SU-DHL-6 (cell line): ENCODE results near the gene ZBP1.

Source experiments
- H2AFZ ChIP-seq: fragments of 200-600 bp; sonication (generic); 2 replicates; pipeline ENCODE4 v1.6.1; 2014; ENCODE audit warnings: low read depth, mild to moderate bottlenecking, moderate library complexity, mixed read lengths, antibody characterized with exemption, low read length; ENCODE audit not compliant: severe bottlenecking
- H3F3A ChIP-seq: fragments of 200-600 bp; shearing (Covaris generic); 2 replicates; pipeline ENCODE4 v1.6.0; 2016; ENCODE audit warnings: antibody characterized with exemption, mild to moderate bottlenecking; ENCODE audit not compliant: insufficient read depth
- H3K27ac ChIP-seq: fragments of 200-600 bp; sonication (generic); 2 replicates; pipeline ENCODE4 v1.5.1; 2016; ENCODE audit warnings: low read depth, mild to moderate bottlenecking, low read length, moderate library complexity, mixed read lengths
- H3K27me3 ChIP-seq: fragments of 200-600 bp; sonication (generic), shearing (Covaris generic); 2 replicates; pipeline ENCODE4 v1.6.0; 2014; ENCODE audit warnings: mild to moderate bottlenecking, low read length
- H3K36me3 ChIP-seq: fragments of 200-600 bp; sonication (generic); 2 replicates; pipeline ENCODE4 v1.6.1; 2014; ENCODE audit warnings: mild to moderate bottlenecking, low read length, mixed read lengths
- H3K4me2 ChIP-seq: fragments of 300-600, 200-600 bp; shearing (Covaris generic), sonication (generic); 2 replicates; pipeline ENCODE4 v1.6.0; 2014; ENCODE audit warnings: low read length, low read depth, mild to moderate bottlenecking; ENCODE audit not compliant: poor library complexity, severe bottlenecking
- H3K4me3 ChIP-seq: fragments of 200-600 bp; sonication (generic); 2 replicates; pipeline ENCODE4 v1.5.1; 2014; ENCODE audit warnings: antibody characterized with exemption, low read length, mild to moderate bottlenecking, mixed read lengths; ENCODE audit not compliant: insufficient read depth, poor library complexity, severe bottlenecking
- H3K79me2 ChIP-seq: fragments of 200-600 bp; sonication (generic); 2 replicates; pipeline ENCODE4 v1.6.1; 2014; ENCODE audit warnings: mild to moderate bottlenecking, low read length, moderate library complexity; ENCODE audit not compliant: insufficient read depth
- H3K9ac ChIP-seq: fragments of 200-600 bp; sonication (generic); 2 replicates; pipeline ENCODE4 v1.7.0; 2014; ENCODE audit warnings: mild to moderate bottlenecking, low read length
- H3K9me2 ChIP-seq: fragments of 200-600 bp; sonication (generic); replicated peaks from 2 replicates; pipeline ENCODE4 v1.6.1; 2014; ENCODE audit warnings: low read length; ENCODE audit not compliant: insufficient read depth
- H3K9me3 ChIP-seq: fragments of 200-600 bp; sonication (generic); 2 replicates; pipeline ENCODE4 v1.6.1; 2014; ENCODE audit warnings: low read length, mixed read lengths; ENCODE audit not compliant: insufficient read depth
- H4K20me1 ChIP-seq: fragments of 200-600 bp; sonication (generic); 2 replicates; pipeline ENCODE4 v1.6.1; 2014; ENCODE audit warnings: low read depth, mild to moderate bottlenecking, antibody characterized with exemption, low read length, moderate library complexity, mixed read lengths
- CTCF ChIP-seq: fragments of 200-600 bp; sonication (generic); IDR thresholded peaks from one replicate; pipeline ENCODE4 v1.5.1; 2017; ENCODE audit warnings: antibody characterized with exemption, mild to moderate bottlenecking, low read length, moderate library complexity; ENCODE audit not compliant: insufficient read depth, poor library complexity, severe bottlenecking
- EZH2phosphoT487 ChIP-seq: fragments of 200-600 bp; sonication (generic), shearing (Covaris generic); conservative IDR thresholded peaks from 2 replicates; pipeline ENCODE4 v1.6.1; 2018; ENCODE audit warnings: mild to moderate bottlenecking, antibody characterized with exemption, low read length, moderate library complexity, mixed read lengths

The ZBP1 gene

GRCh38 chr20:57620274-57620990, at the start of gene ZBP1:
ZBP1 (minus strand) TSS chr20:57620426; CDS start chr20:57620295, 131 bp downstream.
- Histone ChIP-seq H3K9me3 (peaks cover 7% of the 10 kb centered on the region; the same call in 1 of the 2 replicates), H3K4me3 (no peak within 1 kb of the TSS), H3K4me2 (peak within 1 kb of the TSS; percentile 49), H4K20me1 (no peaks in the 10 kb centered on the region), H3K27ac (0 out of 2 replicates have a peak within 1 kb of the TSS, but pooled peaks have one; percentile 37), H3F3A (peaks cover 24% of the 10 kb centered on the region), H2AFZ (no peak within 1 kb of the TSS), H3K9ac (no peak within 1 kb of the TSS), H3K36me3 (no peaks in the 10 kb centered on the region), H3K27me3 (no peaks in the 10 kb centered on the region; the same call in 1 of the 2 replicates), H3K9me2 (no peaks in the 10 kb centered on the region), H3K79me2 (no peaks in the 10 kb centered on the region)
- TF ChIP-seq EZH2phosphoT487 (0 out of 2 replicates have a peak, but pooled peaks have one; percentile 12), CTCF (no peak)

GRCh38 chr20:57669632-57670031, 49.4 kb upstream of the ZBP1 start:
- TF ChIP-seq EZH2phosphoT487: no peak
- TF ChIP-seq CTCF: no peak
- Histone ChIP-seq H2AFZ (no peak overlapping the region), H3K36me3 (no peaks in the 10 kb centered on the region), H3K4me3 (no peak overlapping the region), H3K4me2 (no peak overlapping the region), H3K9me3 (no peaks in the 10 kb centered on the region), H3K27me3 (no peaks in the 10 kb centered on the region), H3K79me2 (no peaks in the 10 kb centered on the region), H3K27ac (no peak overlapping the region), H4K20me1 (no peaks in the 10 kb centered on the region), H3K9ac (no peak overlapping the region), H3F3A (no peaks in the 10 kb centered on the region), H3K9me2 (no peaks in the 10 kb centered on the region)

GRCh38 chr20:57667924-57668782, 47.9 kb upstream of the ZBP1 start:
- H4K20me1 ChIP-seq: no peaks in the 10 kb centered on the region
- no peaks in the 10 kb centered on the region for H3K79me2 ChIP-seq

More at GRCh38 chr20:57667924-57668782, 47.9 kb upstream of the ZBP1 start:
- no peaks in the 10 kb centered on the region for H3F3A ChIP-seq
- no peaks in the 10 kb centered on the region for H3K9me2 ChIP-seq
- H3K27ac ChIP-seq: no peak overlapping the region
- TF ChIP-seq CTCF (no peak), EZH2phosphoT487 (no peak)
- no peaks in the 10 kb centered on the region for H3K27me3 ChIP-seq
- no peaks in the 10 kb centered on the region for H3K36me3 ChIP-seq
- no peak overlapping the region for H3K4me2 ChIP-seq
- H3K9ac ChIP-seq: no peak overlapping the region
- H3K4me3 ChIP-seq: no peak overlapping the region
- no peak overlapping the region for H2AFZ ChIP-seq
- H3K9me3 ChIP-seq: no peaks in the 10 kb centered on the region
